AG20443 (cell line): ENCODE results near the gene CCND2.
A peak's percentile ranks its signal among the peaks of the same experiment; 100 is the strongest.

ENCODE experiments used
- DNase-seq: peaks from one replicate; pipeline ENCODE4 v3.0.0; 2012; ENCODE audit warnings: low spot score, mixed read lengths

The CCND2 gene

DNA sequence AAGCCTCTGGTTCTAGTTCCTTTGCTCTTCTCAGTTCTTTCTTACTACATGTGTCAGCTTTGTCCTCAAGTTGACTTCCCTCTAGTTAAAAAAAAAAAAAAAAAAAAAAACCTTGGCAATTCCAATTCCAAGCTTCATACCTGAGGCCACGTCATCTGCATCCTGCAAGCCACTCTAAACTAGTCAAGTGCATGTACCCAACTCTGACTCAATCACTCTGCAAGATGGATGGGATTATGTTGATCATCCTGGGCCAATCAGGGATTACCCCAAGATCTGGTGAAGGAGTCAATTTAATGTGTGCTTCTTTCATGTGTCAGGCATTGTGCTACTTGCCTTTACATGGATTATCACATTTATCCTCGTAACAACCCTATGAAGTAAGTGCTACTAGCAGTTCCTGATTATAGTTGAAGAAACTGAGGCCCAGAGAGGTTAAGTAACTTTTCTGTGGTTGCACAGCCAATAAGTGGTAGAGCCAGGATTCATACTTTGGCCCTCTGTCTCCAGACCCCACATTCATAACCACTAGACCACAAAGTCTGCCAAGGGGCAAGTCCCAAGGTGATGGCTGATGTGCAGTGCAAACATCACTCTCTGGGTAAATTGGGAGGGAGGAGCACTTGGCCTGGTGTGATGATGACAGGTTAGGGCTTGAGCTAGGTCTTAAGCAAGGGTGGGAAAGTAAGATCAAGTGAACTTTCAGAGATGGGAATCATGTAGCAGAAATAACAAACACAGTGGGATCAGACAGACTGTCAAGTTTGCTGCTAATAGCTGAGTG, 17.3 kb upstream of the CCND2 start:
- no peak for DNase-seq

DNA sequence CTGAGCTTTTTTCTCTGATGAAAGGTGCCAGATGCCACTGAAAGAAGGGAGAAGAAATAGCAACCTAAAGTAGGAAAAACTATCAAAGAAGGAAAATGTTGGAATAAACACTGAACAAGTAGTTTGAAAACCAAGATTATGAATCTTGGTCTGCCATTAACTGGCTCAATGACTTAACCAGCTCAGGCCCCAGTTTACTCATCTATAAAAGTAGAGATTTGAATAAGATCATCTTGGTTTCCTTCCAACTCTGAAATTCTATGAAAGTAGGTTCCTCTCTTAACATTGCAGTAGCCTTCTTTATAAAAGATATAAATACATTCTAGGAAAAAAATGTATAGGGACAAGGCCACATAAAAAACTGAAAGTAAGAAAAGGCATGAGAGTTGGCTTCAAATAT, 16.1 kb upstream of the CCND2 start:
- no peak for DNase-seq

DNA sequence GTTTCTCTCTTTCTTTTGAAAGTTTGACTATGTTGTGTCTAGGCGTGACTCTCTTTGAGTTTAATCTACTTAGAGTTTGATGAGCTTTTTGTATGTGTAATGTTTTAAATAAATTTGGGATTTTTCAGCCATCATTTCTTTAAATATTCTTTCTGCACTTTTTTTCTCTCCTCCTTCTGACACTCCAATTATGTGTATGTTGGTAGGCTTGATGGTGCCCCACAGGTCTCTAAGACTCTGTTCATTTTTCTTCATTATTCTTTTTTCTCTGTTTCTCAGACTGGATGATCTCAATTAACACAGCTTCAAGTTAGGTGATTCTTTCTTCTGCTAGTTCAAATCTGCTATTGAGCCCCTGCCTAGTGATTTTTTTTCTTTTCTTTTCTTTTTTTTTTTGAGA, 14.5 kb upstream of the CCND2 start:
- no peak for DNase-seq

DNA sequence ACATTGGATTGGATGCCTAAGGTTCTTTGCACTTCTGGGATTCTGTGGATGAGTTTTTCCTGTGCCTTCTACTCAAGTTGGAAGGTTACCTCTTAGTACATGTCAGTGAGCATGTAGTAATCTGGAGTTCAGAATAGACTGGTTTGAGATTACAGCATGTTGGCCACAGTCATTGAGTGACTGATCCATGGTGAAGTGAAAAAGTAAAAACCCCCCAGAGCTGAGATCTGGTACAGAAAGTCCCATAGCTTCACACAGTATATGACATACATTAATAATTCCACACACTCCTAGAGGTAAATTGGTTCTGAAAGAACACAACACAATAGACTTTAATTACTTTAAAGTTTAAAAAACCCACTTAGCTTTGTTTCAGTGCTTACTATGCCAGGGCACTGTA, 11.9 kb upstream of the CCND2 start:
- no peak for DNase-seq

DNA sequence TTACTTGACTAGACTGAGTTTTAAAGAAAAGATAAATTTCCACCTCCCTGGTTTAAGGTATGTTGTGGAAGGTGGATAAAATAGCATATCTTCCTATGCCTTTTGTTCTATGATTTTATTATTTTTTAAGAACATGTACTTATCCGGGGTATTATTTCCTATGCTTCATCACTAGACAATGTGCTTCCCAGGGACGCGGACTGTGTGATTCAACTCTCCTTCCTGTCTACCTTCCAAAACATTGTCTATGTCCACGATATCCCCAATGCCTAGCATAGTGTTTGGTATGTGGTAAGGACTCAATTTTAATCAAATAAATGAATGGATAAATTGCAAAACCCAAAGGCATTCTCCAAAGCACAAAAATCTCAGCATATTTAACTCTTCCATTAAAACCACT, 8.3 kb upstream of the CCND2 start:
- DNase-seq: no peak

DNA sequence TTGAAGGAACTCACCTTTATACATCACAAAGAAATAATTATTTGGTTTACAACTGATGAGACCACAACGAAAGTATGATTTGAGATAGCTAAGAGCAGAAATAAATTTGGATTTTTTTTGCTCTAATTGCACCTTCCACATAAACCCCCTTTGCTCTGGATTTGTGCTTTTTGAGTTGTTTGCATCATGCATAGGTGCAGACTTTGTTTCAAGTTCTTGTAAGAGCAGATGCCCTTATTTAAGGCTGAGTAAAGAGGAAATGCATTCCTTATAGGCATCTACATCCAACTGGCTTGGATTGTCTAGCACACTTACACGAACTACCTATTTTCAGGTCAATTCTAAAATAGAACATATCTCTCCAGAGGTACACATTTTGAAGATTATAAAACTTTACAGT, 6.6 kb upstream of the CCND2 start:
- DNase-seq: no peak

DNA sequence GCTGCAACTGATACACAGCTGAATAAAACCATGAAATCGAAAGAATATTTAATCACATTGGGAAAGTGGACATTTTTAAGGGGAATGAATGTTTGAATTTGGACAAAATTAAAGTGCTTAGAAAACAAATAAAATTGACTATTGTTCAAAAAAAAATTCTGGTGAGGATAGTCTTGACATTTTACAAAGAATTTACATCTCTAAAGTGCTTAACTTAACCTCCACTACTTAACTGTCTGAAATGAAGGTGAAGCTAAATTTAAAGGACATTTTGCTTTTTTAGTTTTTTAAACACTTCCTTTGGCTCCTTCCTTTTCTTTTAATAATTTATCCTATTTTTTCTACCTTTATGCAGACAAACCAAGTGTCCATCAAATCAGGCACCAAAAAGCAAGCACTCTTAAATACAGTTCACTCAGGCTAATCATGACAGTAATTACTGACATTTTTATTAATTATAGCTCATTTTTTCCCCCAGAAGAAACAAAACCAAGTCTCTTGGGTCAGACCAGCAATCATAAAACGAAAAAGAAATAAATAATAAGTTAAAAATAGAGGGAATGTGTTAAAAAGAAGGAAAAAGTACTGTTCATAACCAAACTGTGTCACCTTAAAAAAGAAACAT, 5.7 kb upstream of the CCND2 start:
- DNase-seq: no peak

DNA sequence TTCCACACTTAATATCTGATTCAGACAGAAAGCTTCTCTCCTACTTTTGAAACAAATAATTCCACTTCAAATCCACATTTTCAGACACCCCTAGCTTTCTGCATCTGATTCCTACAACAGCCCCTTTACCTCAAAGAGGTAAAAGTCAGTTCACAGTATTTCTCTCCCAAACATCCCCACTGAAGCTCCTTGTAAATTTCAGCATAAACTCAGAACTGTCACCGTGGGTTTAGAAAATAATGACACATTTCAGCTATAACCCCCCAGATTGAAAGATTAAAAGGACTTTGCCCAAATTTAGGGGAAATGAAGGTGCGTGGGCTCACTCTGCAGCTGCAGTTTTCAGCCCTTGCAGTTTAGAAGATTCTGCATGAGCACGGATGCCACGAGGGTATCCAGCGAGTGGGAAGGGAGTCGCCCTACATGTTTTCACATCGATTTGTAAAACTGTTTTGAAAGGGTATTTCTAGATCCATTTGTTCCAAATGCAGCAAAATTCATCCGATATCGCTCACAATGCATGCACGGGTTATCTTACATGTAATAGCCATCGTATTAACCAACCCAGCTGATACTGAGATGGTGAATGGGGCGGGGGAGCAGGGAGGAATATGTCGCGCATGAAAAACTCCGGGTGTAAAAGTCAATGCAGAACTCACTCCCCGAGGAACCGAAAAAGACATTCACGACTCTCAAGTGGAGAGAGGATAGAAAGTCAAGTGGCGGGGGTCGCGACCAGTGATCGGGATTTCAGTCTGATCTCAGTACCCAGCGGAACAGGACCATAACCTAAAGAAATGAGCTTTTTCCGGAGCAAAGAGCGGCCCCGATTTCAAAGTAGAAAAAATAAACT, 5.0 kb upstream of the CCND2 start:
- DNase-seq: no peak

DNA sequence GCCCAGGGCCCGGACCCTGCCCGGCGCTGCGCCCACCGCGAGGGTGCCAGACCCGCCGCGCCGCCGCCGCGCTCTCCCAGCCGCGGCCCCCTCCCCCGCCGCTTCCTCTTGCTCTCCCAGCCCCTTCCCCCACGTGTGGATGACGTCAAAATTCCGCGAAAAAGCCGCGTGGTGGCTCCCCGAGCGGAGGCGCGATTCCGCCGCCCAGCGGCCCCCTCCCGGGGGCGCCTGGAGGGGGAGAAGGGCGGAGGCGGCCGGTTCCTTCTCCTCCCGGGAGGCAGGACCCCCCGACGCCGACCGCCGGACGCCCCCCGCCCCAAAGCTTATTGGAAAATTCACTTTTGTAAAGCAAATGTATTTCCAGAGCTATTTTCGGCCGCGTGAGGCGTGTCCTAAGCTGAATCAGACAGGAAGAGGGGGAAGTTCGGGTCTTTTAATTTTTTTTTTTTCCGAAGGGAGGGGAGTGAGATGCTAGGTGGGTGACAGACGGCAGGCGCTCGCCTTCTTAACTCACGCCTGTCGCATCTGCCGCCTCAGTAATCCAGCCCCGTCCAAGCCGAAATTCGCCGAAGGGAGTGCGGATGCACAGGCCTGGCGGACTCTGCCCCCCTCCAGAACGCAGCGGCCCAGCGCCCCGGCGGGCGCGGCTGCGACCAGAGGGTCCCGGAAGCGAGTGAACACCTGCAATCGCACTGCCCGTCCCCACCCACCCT, 4.1 kb upstream of the CCND2 start:
- no peak for DNase-seq

DNA sequence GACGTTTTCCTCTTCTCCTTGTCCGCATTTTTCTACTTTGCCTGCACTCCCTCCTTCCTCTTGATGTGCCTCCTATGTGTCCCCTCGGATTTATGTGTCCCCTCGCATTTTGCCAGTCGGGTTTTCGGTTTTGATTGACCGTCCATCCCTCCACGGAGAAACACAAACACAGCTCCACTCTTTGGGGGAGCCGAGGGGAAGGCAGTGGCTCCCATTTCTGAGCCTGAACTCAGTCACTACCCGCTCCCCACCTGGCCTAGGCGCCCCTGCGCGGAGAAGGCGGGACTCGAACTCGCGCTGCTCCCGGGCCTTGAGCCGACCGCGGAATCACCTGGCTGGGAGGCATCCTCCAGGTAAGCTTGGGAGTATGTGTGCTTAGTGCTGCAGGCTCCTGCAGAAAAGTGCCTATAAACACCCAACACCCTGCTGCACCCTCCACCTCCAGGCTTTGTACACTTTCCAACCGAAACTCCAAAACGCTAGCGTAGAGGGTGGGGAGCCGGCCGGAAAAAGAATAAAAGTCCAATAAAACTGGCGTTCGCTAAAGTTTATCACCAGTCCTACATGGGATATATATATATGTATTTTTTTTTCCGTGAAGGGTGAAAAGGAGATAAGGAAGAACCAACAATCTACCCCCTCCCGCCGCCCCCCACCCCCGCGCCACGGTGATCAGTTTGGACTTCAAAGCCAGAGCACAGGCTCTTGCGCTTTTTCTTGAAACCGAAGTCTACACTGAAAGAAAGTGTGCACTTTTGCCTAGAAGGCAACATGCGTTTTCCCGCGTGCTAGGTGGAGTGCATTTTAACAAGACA, 3.3 kb upstream of the CCND2 start:
- DNase-seq: no peak

DNA sequence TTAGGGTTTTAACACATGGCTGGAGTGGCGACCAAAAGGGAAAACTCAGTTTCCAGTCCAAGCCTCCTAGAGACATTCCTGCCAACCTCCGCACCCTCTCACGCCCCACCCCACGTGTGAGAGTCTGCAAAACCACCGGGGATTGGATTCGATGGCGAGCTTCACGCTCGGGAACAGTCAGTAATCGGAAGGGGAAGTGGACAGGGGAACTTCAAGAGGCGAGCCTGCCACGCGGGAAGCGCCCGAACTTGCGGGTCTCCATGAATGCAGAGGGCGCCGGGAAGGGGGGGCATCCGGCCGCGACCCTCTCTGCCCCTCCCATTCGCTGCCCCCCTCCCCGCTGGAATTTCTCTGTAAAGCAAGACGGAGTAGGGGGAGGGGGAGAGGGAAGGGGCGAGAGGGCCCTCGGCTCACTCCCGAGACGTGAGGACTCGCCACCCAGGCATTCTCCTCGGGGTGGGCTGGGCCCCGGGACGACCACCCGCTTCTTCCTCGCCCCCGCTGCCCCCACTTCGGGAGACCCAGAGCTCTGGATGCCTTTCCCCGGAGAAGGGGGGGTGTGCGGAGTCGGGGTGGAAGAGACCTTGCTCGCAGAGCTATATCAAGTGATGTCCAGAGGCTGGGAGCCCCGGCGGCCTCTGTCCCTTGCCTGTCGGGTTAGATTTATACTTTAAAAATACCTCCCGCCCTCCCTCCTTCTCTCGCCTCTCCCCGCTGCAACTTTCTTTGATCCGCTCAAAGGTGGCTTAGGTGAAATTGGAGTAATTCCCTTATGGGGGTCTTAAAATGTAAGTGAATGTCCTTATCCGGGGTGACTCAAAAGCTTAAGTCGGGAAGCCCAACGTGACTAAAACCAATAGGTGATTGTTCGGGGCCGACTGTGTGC, 2.5 kb upstream of the CCND2 start:
- no peak for DNase-seq

DNA sequence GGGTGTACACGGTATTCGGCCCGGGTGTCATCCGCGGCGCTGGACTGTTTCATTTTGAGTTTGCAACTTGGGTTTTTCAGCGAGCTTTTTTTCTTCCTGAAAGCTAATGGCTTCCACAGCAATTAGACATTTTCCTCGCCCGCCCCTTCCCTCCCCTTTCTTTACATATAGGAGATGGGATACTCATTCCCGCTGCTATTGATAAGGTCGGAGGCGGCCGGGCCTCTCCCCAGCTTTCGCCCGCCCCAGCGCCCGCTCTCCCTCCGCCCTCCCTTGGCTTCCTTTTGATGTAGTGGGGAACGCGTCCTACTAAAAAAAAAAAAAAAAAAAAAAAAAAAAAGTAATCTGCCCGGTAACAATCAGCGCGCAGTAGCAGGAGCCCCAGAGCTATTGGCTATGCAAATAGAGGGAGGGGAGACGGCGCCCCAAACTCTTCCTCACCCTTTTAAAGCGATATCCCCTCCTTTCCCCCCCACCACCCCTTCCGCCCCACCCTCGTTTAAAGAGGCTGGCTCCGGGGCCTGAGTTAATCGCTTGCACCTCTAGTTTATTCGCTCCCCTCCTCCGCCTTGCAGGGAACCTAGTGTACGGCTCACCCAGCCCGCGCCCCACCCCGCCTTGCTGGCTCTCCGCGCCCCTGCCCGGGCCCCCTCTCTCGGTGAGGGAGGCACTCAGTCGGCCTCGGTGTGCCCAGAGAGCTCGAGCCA, 1.7 kb upstream of the CCND2 start:
- peak; percentile 48 for DNase-seq

DNA sequence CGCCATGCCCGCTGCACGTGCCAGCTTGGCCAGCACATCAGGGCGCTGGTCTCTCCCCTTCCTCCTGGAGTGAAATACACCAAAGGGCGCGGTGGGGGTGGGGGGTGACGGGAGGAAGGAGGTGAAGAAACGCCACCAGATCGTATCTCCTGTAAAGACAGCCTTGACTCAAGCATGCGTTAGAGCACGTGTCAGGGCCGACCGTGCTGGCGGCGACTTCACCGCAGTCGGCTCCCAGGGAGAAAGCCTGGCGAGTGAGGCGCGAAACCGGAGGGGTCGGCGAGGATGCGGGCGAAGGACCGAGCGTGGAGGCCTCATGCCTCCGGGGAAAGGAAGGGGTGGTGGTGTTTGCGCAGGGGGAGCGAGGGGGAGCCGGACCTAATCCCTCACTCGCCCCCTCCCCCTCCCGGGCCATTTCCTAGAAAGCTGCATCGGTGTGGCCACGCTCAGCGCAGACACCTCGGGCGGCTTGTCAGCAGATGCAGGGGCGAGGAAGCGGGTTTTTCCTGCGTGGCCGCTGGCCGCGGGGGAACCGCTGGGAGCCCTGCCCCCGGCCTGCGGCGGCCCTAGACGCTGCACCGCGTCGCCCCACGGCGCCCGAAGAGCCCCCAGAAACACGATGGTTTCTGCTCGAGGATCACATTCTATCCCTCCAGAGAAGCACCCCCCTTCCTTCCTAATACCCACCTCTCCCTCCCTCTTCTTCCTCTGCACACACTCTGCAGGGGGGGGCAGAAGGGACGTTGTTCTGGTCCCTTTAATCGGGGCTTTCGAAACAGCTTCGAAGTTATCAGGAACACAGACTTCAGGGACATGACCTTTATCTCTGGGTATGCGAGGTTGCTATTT, 914 bp upstream of the CCND2 start:
- DNase-seq: no peak

DNA sequence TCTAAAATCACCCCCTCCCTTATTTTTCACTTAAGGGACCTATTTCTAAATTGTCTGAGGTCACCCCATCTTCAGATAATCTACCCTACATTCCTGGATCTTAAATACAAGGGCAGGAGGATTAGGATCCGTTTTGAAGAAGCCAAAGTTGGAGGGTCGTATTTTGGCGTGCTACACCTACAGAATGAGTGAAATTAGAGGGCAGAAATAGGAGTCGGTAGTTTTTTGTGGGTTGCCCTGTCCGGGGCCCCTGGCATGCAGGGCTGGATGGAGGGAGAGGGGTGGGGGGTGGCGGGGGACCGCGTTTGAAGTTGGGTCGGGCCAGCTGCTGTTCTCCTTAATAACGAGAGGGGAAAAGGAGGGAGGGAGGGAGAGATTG, 300 bp upstream of the CCND2 start:
- DNase-seq: no peak

DNA sequence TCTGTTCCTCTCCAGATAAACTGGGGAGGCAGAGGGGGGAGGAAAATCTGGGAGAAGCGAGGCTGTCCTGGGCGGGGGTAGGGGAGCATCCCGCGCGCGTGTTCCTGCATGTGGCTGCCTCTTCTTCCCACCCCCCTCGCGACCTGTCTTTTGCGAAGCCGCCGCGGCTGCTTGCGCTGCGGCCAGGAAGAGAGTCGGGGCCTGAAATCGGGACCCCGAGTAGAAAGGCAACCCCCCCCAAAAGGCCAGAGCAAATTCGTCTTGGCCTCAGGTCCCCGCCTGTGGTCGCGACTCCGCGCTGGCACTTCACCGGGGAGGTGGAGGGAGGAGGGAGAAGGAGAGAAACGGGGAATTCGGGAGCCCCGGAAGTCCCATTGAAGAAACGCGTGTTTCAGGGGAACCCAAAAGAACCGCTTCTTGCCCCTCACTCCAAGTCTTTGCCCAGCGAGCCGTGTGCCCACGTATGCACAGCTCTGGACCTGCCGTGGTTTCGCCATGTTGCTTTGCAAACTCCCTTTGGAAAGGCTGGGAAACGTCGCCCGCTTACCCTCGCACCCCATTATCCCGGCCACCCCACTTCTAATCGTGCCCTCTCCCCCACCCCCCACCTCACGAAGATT, 944 bp downstream of the CCND2 start:
- DNase-seq: no peak

DNA sequence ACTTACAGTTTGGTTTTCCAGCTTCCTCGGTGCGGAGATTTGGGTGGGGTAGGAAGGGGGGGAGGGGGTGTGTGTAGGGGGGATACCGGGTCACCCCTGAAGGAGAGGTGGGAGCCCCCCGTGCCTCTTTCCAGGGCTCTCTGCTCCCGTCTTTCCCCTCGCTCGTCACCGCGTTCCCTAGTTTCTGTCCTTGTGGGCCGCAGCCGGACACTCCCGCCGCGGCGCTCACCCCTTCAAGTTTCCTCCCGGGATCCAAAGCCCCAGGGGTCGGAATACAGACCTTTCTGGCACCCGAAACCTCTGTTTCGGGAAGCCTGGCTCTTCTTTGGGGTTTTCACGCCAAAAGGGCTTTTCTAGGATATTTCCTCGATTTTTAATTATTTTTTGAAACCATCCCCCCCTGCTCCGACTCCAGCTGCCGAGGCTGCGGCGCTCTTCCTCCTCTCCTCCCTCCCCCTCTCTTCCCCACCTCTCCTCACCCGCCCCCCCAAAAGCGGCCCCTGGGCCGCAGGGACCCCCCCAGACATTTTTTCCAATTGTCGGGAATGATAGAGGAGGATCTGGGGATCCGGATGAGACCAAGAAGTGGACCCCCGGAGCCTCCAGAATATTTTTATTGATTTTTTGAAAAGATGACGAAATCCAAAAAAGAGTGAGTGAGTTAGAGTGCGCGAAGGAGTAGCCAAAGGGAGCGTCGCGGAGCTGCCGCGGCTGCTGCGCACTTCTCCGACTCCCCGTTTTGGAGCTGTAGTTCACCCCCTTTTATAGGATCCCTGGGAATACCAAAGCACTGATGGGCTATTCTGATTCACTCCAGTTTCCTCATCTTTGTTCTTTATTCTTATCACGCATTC, 1.7 kb downstream of the CCND2 start:
- peak; percentile 41 for DNase-seq

DNA sequence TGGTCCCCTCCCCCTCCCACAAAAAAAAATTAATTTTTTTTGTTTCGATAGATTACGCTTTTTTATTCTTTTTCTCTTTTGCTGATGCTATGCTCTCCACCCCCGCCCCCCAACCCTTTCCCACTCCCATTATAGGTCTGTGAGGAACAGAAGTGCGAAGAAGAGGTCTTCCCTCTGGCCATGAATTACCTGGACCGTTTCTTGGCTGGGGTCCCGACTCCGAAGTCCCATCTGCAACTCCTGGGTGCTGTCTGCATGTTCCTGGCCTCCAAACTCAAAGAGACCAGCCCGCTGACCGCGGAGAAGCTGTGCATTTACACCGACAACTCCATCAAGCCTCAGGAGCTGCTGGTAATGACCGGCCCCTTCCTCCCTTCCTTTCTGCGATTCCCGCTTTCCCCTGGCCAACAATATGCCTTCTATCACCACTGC, 2.3 kb downstream of the CCND2 start:
- no peak for DNase-seq
